ENCODE data around the gene AKR7A2.
"Not testable (repeated sequence)": the region's sequence is repeated elsewhere in the genome, so short reads cannot be mapped to it uniquely, and the experiment has no call there.

AKR7A2 gene

DNA sequence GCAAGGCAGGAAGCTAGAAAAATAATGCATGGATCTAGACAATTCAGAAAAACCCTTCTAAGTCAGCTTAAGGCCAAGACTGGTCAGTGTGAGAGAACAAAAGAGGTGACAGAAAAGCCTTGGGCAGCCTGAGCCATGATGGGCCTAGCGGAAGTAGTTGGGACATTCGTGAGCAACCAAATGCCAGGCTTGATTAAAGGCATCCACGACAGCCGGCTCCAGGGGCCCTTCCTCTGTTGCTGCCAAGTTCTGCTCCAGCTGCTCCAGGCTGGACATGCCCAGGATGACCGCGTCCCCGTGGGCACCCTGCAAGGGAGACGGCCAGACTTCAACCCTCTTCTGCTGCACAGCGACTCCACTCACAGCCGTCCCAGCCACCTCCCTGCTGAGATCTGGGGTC lies 7.9 kb downstream of the AKR7A2 start:
- DNase-seq (ENCODE audit: low read depth): not testable (repeated sequence)

- no peak for DNase-seq (ENCODE audit: low read depth)
Observed at GRCh38 chr1:19300211-19300610, 11.7 kb downstream of the AKR7A2 start.

GRCh38 chr1:19294638-19295037 lies 17.3 kb downstream of the AKR7A2 start:
- DNase-seq (ENCODE audit: low read depth): no peak

DNA sequence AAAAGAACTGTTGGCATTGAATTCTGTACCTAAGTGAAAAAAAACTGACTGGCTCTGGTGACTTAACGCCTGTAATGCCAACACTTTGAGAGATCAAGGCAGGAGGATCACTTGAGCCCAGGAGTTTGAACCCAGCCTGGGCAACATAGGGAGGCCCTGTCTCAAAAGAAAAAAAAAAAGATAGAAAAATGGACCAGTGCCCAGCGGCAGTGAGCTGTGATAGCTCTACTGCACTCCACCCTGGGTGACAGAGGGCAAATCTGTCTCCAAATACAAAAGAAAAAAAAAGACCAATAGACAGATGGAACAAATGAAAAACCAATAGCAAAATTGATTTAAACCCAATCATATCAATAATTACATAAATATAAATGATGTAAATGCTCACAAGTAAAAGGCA lies 22.7 kb downstream of the AKR7A2 start:
- no peak for DNase-seq (ENCODE audit: low read depth)

- DNase-seq (ENCODE audit: low read depth): not testable (repeated sequence)
Observed at GRCh38 chr1:19288324-19289241, 23.4 kb downstream of the AKR7A2 start, which contains the start of gene AKR7A3. AKR7A3 (minus strand) TSS chr1:19288770; CDS start chr1:19288709, 61 bp downstream.

- no peak for DNase-seq (ENCODE audit: low read depth)
Observed at GRCh38 chr1:19287436-19288185, 24.3 kb downstream of the AKR7A2 start.

GRCh38 chr1:19285807-19286206 lies 26.1 kb downstream of the AKR7A2 start:
- DNase-seq (ENCODE audit: low read depth): not testable (repeated sequence)

- DNase-seq (ENCODE audit: low read depth): not testable (repeated sequence)
Observed at GRCh38 chr1:19285366-19285765, 26.6 kb downstream of the AKR7A2 start.

GRCh38 chr1:19284881-19285280 lies 27.1 kb downstream of the AKR7A2 start:
- DNase-seq (ENCODE audit: low read depth): no peak

DNA sequence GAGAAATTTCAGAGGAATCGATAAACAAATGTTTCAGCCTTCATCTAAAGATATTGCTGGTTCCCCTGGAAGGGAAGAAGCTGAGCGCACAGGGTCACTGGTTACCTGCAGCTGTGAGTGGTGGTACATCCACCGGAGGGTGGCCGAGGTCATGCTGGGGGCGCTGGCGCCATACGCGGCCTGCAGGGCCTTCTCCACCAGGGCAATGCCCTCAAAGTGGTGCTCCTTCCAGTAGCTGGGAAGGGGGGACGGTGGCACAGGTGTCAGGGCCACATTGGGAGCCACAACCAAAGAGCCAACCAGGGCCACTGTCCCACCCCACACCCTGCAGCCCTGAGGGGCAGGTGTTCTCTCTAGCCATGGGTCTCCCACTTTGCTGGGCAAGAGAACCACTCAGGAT lies 28.1 kb downstream of the AKR7A2 start:
- DNase-seq (ENCODE audit: low read depth): no peak

- no peak for DNase-seq (ENCODE audit: low read depth)
Observed at GRCh38 chr1:19274636-19275035, 37.3 kb downstream of the AKR7A2 start.

- DNase-seq (ENCODE audit: low read depth): not testable (repeated sequence)
Observed at GRCh38 chr1:19273844-19274531, 38.0 kb downstream of the AKR7A2 start.

GRCh38 chr1:19273106-19273843 lies 38.7 kb downstream of the AKR7A2 start:
- DNase-seq (ENCODE audit: low read depth): no peak

- DNase-seq (ENCODE audit: low read depth): no peak
Observed at GRCh38 chr1:19272064-19272463, 39.9 kb downstream of the AKR7A2 start.

GRCh38 chr1:19270343-19270730 lies 41.6 kb downstream of the AKR7A2 start:
- DNase-seq (ENCODE audit: low read depth): not testable (repeated sequence)

DNA sequence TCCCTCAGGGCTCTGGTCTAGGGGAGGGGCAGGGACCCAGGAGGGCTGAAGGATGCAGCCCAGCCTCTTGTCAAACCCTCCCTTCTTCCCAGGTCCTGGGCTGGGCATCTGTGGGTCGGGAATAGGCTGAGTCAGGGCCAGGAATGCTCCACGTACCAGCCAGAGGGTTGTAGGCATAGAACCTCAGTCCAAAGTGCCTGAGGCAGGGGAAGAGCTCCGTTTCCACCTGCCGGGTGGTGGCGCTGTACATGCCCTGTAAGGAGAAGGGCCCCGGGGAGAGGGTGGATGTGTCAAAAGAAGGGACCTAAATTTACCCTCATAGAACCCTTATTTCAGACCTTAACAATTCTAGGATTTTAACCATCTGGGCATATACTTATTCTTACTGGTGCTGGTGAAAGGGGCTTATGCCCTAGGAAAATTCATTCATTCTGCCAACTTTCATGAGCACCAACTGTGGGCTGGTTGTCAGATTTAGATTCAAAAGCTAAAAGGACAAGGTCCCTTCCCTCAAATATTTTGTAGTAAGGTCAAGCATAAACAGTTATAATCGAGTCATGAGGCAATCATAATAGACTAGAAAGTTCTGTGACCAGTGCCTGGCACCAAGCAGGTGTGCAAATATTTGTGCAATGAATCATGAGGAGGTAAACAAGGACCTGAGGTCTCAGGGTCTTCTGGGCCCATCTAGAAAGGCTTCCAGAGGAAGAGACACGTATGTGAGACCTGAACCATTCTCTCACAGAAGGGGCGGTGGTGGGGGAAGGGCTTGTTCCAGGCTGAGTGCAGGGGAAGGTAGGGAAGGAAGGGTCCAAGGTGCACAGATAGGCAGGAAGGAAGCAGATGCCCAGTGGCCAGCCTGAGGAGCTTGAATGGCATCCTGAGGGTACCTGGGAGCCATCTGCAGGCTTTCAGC lies 42.3 kb downstream of the AKR7A2 start:
- not testable (repeated sequence) for DNase-seq (ENCODE audit: low read depth)

GRCh38 chr1:19268445-19268844 lies 43.5 kb downstream of the AKR7A2 start:
- no peak for DNase-seq (ENCODE audit: low read depth)

DNA sequence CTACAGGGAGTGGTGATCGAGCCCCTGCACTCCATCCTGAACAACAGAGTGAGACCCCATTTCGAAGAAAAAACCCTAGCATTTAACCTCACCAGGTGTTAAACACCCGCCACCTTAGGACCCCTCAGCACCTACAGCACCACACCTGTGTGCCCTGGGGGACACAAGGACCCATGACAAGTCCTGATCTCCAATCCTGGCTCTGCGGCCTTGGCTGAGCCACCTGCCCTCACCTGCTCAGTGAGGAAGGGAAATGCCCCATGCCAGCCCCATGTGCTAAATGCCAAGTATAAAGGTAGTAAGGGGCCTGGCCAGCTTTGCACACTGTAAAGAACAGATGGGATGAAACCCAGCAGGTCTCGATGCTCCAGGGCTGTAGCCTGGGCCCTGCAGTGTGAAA lies 49.2 kb downstream of the AKR7A2 start:
- DNase-seq (ENCODE audit: low read depth): no peak

DNA sequence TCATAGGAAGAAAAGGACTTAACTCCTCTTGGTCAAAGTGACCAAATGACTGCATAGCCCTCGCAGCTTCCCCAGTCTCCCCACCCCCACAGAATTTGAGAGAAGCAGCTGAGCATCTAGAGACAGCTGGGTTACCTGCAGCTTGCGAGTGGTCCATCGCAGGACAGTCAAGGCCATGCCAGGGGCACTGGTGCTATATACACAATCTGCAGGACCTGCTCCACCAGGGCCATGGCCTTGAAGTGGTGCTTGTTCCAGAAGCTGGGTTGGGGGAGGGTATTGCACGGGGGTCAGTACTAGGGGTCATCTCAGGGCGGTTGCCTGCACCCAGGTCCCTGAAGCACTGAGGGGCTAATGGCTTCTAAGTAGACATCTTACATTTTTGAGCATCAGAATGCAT lies 49.9 kb downstream of the AKR7A2 start:
- no peak for DNase-seq (ENCODE audit: low read depth)

All from stromal cell of bone marrow (primary cell).